K562 (cell line): ENCODE data around the gene VSIG10L. TPM values are rescaled to one million over a fixed set of nuclear protein-coding genes. Genes with fewer than 3 reads are reported as not detected.

Experiments
- CHD1 ChIP-seq: fragments of 200-600 bp; sonication (generic); IDR thresholded peaks from one replicate; pipeline ENCODE4 v1.6.1; 2012; ENCODE audit warnings: mild to moderate bottlenecking, moderate library complexity, low read length, inconsistent platforms
- CTBP1 ChIP-seq: fragments of 450-650 bp; IDR thresholded peaks from 2 replicates; pipeline ENCODE4 v1.6.1; 2016; ENCODE audit warnings: borderline replicate concordance
- FOXO4 ChIP-seq: fragments of 450-650 bp; formaldehyde crosslinking; IDR thresholded peaks from 2 replicates; pipeline ENCODE4 v1.4.0; 2020; ENCODE audit warnings: mild to moderate bottlenecking, moderate library complexity
- GTF2F1 ChIP-seq: IDR thresholded peaks from 2 replicates; pipeline ENCODE4 v1.6.1; 2011; ENCODE audit warnings: low read depth, low read length, improper control_type of control experiment
- L3MBTL2 ChIP-seq: fragments of 450-650 bp; IDR thresholded peaks from 2 replicates; pipeline ENCODE4 v1.6.1; 2016; ENCODE audit warnings: mild to moderate bottlenecking, moderate library complexity
- MGA ChIP-seq: fragments of 450-650 bp; IDR thresholded peaks from 2 replicates; pipeline ENCODE4 v1.6.1; 2016; ENCODE audit warnings: mild to moderate bottlenecking, moderate library complexity
- MXD1 ChIP-seq: fragments of 250-450 bp; sonication (Bioruptor Pico); IDR thresholded peaks from 2 replicates; pipeline ENCODE4 v1.8.0; 2021; ENCODE audit warnings: borderline replicate concordance, mild to moderate bottlenecking, moderate library complexity; ENCODE audit not compliant: poor library complexity, severe bottlenecking
- NFIC ChIP-seq: fragments of 450-650 bp; IDR thresholded peaks from 2 replicates; pipeline ENCODE4 v1.6.1; 2017; ENCODE audit warnings: mild to moderate bottlenecking, inconsistent platforms
- SP1 ChIP-seq: sonication (generic); formaldehyde crosslinking; IDR thresholded peaks from 2 replicates; pipeline ENCODE4 v1.8.1; 2022; ENCODE audit warnings: mild to moderate bottlenecking, missing genetic modification reagents
- YY1 ChIP-seq, 3 experiments: IDR thresholded peaks; 2 replicates each; pipeline ENCODE4 v1.6.1; 2011; ENCODE audit warnings: low read length in 2 of 3, mild to moderate bottlenecking in 2 of 3, moderate library complexity in 2 of 3, borderline replicate concordance in 1 of 3, control low read depth in 1 of 3, low read depth in 1 of 3; ENCODE audit not compliant: insufficient read depth in 3 of 3, insufficient replicate concordance in 2 of 3, control insufficient read depth in 1 of 3, insufficient read length in 1 of 3; ENCODE audit errors: extremely low read depth in 1 of 3
- ZNF133 ChIP-seq: fragments of 250-450 bp; sonication (Bioruptor Pico); IDR thresholded peaks from 2 replicates; pipeline ENCODE4 v1.4.0; 2020; ENCODE audit warnings: mild to moderate bottlenecking
- ZNF224 ChIP-seq: sonication (generic); formaldehyde crosslinking; IDR thresholded peaks from 2 replicates; pipeline ENCODE4 v1.8.0; 2022; ENCODE audit warnings: mild to moderate bottlenecking, missing genetic modification reagents
- polyA plus RNA-seq, 8 experiments: library from polyadenylated mRNA; depleted of rRNA in 4 of 8; stranded (reverse) in 5 of 8; unstranded in 3 of 8; fragments of >200 nt; fragmentation: Nextera tagmentation in 2 of 8; fragmentation: Illumina TruSeq in 1 of 8; extraction: Ambion mirVana in 2 of 8; extraction: Trizol in 1 of 8; gene quantifications; 2 replicates each; pipeline versions ENCODE4 v1.2.1 to v1.2.3, GENCODE V29; 2011 to 2014; ENCODE audit warnings: inconsistent platforms in 1 of 8, missing spikeins in 1 of 8
- total RNA-seq, 7 experiments: library from RNA; depleted of rRNA in 6 of 7; stranded (reverse); fragments of >200 nt in 6 of 7; fragmentation: Illumina TruSeq in 2 of 7; extraction: Trizol in 2 of 7; gene quantifications; 2 replicates each; pipeline versions ENCODE4 v1.2.1 to v1.2.3, GENCODE V29; 2011 to 2021; ENCODE audit warnings: low replicate concordance in 1 of 7

The VSIG10L gene
- total and polyA plus RNA-seq, 9 of the 15 experiments (the other 6 are each of a cell fraction or from before 2014, with no cell fraction given): 1.1 to 7.6 (median 2.2) TPM

- TF ChIP-seq MGA: peak; percentile 71
- peak in 2 of 3 experiments; percentile 73 to 87 for TF ChIP-seq YY1 (IDR thresholded peaks at IDR 0.05; ENCODE audit: borderline replicate concordance in 1 of 3, control insufficient read depth in 1 of 3, extremely low read depth in 1 of 3, insufficient read depth in 3 of 3, insufficient read length in 1 of 3, insufficient replicate concordance in 2 of 3, low read depth in 1 of 3, low read length in 2 of 3)
- TF ChIP-seq NFIC: 0 out of 2 replicates have a peak, but pooled peaks have one; percentile 25
- TF ChIP-seq GTF2F1: no peak
- TF ChIP-seq ZNF224 (CRISPR knock-in tag): no peak
- TF ChIP-seq MXD1: no peak
- no peak for TF ChIP-seq CHD1
- 0 out of 2 replicates have a peak, but pooled peaks have one; percentile 66 for TF ChIP-seq FOXO4 (CRISPR knock-in tag)
- peak; percentile 81; the same call in 1 of the 2 replicates for TF ChIP-seq L3MBTL2
- peak; percentile 37; the same call in 1 of the 2 replicates for TF ChIP-seq SP1 (CRISPR knock-in tag)
- TF ChIP-seq CTBP1: 0 out of 2 replicates have a peak, but pooled peaks have one; percentile 32
- no peak for TF ChIP-seq ZNF133 (CRISPR knock-in tag)
Observed at GRCh38 chr19:51327066-51328001, 14.6 kb downstream of the VSIG10L start (continued).
